K562 (cell line): ENCODE measurements around the gene BIRC5. TPM values are rescaled to one million over a fixed set of nuclear protein-coding genes. Genes with fewer than 3 reads are reported as not detected.

Experiments used
- CREM ChIP-seq: IDR thresholded peaks from 2 replicates; pipeline ENCODE4 v1.6.1; 2014; ENCODE audit warnings: antibody characterized with exemption, low read depth
- EGR1 ChIP-seq: fragments of 450-650 bp; conservative IDR thresholded peaks from 2 replicates; pipeline ENCODE4 v1.6.1; 2017; ENCODE audit warnings: mild to moderate bottlenecking
- ETV5 ChIP-seq: sonication (generic); formaldehyde crosslinking; IDR thresholded peaks from 2 replicates; pipeline ENCODE4 v1.4.0; 2020; ENCODE audit warnings: low read depth, mild to moderate bottlenecking, missing genetic modification reagents
- MAFG ChIP-seq: fragments of 450-650 bp; conservative IDR thresholded peaks from 2 replicates; pipeline ENCODE4 v1.6.1; 2016; ENCODE audit warnings: missing genetic modification characterization, missing compliant biosample characterization
- RNF2 ChIP-seq: sonication (generic); IDR thresholded peaks from 2 replicates; pipeline ENCODE4 v1.6.1; 2016
- SIX5 ChIP-seq, 2 experiments: IDR thresholded peaks; 2 replicates each; pipeline ENCODE4 v1.6.1; 2011; ENCODE audit warnings: low read length in 2 of 2, borderline replicate concordance in 1 of 2, low read depth in 1 of 2, mild to moderate bottlenecking in 1 of 2, moderate library complexity in 1 of 2; ENCODE audit not compliant: insufficient read depth in 1 of 2
- ZNF324 ChIP-seq: fragments of 250-450 bp; sonication (Bioruptor Pico); IDR thresholded peaks from 2 replicates; pipeline ENCODE4 v1.4.0; 2020; ENCODE audit warnings: mild to moderate bottlenecking
- polyA plus RNA-seq, 8 experiments: library from polyadenylated mRNA; depleted of rRNA in 4 of 8; stranded (reverse) in 5 of 8; unstranded in 3 of 8; fragments of >200 nt; fragmentation: Nextera tagmentation in 2 of 8; fragmentation: Illumina TruSeq in 1 of 8; extraction: Ambion mirVana in 2 of 8; extraction: Trizol in 1 of 8; gene quantifications; 2 replicates each; pipeline versions ENCODE4 v1.2.1 to v1.2.3, GENCODE V29; 2011 to 2014; ENCODE audit warnings: inconsistent platforms in 1 of 8, missing spikeins in 1 of 8
- total RNA-seq, 7 experiments: library from RNA; depleted of rRNA in 6 of 7; stranded (reverse); fragments of >200 nt in 6 of 7; fragmentation: Illumina TruSeq in 2 of 7; extraction: Trizol in 2 of 7; gene quantifications; 2 replicates each; pipeline versions ENCODE4 v1.2.1 to v1.2.3, GENCODE V29; 2011 to 2021; ENCODE audit warnings: low replicate concordance in 1 of 7
- TF ChIP-seq, protein P1 (sequence below): sonication (generic); formaldehyde crosslinking; IDR thresholded peaks from 2 replicates; pipeline ENCODE4 v1.8.0; 2023; ENCODE audit warnings: missing genetic modification reagents, mild to moderate bottlenecking, borderline replicate concordance
- TF ChIP-seq, protein P2 (sequence below): sonication (generic); formaldehyde crosslinking; IDR thresholded peaks from 2 replicates; pipeline ENCODE4 v1.4.0; 2020; ENCODE audit warnings: mild to moderate bottlenecking, missing genetic modification reagents
- TF ChIP-seq, protein P3 (sequence below): sonication (generic); formaldehyde crosslinking; IDR thresholded peaks from 2 replicates; pipeline ENCODE4 v1.8.0; 2023; ENCODE audit warnings: mild to moderate bottlenecking, missing genetic modification reagents
- TF ChIP-seq, protein P4 (sequence below): fragments of 450-650 bp; IDR thresholded peaks from 2 replicates; pipeline ENCODE4 v1.6.1; 2018; ENCODE audit not compliant: partially characterized antibody

The BIRC5 gene
- total and polyA plus RNA-seq, 9 of the 15 experiments (the other 6 are each of a cell fraction or from before 2014, with no cell fraction given): 64.4 to 140 (median 101) TPM

DNA sequence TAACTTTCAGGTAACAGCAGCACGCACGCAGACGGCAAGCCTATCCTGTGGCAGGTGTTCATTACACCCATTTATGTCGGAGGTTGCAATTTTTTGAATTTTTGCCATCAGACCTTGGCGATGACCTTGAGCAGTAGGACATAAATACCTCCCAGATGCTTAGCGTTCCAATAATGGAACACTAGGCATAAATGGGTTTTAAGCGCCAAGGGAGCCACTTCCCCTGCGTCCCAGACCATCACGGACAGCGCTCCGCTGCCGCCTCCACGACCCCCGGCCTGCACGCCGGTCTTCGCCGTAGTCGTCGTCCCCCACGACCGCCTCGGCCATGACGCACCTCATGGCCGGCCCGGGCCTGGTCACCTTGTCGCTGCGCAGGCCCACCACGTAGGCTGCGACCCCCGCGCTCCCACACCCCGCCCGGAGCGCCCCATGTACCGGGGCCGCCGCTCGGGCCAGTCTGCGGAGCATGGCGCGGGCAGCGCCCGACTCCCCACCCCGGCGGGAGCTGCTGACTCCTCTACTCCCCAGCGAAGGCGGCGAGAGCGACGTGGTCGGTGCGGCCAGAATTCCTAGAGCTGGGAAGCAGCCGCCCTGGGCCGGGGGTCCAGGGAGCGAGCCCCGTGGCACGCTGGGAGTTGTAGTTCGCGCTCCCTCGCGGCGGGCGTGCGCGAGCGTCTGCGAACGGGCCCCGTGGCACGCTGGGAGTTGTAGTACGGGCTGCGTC, 40.1 kb downstream of the BIRC5 start (continued):
- TF ChIP-seq, protein P1, sequence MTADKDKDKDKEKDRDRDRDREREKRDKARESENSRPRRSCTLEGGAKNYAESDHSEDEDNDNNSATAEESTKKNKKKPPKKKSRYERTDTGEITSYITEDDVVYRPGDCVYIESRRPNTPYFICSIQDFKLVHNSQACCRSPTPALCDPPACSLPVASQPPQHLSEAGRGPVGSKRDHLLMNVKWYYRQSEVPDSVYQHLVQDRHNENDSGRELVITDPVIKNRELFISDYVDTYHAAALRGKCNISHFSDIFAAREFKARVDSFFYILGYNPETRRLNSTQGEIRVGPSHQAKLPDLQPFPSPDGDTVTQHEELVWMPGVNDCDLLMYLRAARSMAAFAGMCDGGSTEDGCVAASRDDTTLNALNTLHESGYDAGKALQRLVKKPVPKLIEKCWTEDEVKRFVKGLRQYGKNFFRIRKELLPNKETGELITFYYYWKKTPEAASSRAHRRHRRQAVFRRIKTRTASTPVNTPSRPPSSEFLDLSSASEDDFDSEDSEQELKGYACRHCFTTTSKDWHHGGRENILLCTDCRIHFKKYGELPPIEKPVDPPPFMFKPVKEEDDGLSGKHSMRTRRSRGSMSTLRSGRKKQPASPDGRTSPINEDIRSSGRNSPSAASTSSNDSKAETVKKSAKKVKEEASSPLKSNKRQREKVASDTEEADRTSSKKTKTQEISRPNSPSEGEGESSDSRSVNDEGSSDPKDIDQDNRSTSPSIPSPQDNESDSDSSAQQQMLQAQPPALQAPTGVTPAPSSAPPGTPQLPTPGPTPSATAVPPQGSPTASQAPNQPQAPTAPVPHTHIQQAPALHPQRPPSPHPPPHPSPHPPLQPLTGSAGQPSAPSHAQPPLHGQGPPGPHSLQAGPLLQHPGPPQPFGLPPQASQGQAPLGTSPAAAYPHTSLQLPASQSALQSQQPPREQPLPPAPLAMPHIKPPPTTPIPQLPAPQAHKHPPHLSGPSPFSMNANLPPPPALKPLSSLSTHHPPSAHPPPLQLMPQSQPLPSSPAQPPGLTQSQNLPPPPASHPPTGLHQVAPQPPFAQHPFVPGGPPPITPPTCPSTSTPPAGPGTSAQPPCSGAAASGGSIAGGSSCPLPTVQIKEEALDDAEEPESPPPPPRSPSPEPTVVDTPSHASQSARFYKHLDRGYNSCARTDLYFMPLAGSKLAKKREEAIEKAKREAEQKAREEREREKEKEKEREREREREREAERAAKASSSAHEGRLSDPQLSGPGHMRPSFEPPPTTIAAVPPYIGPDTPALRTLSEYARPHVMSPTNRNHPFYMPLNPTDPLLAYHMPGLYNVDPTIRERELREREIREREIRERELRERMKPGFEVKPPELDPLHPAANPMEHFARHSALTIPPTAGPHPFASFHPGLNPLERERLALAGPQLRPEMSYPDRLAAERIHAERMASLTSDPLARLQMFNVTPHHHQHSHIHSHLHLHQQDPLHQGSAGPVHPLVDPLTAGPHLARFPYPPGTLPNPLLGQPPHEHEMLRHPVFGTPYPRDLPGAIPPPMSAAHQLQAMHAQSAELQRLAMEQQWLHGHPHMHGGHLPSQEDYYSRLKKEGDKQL (CRISPR knock-in tag): 0 out of 2 replicates have a peak, but pooled peaks have one; percentile 55
- peak; percentile 63 for TF ChIP-seq EGR1
- peak; percentile 91 for TF ChIP-seq CREM
- peak; percentile 7; the same call in 1 of the 2 replicates for TF ChIP-seq ZNF324
- TF ChIP-seq, protein P2, sequence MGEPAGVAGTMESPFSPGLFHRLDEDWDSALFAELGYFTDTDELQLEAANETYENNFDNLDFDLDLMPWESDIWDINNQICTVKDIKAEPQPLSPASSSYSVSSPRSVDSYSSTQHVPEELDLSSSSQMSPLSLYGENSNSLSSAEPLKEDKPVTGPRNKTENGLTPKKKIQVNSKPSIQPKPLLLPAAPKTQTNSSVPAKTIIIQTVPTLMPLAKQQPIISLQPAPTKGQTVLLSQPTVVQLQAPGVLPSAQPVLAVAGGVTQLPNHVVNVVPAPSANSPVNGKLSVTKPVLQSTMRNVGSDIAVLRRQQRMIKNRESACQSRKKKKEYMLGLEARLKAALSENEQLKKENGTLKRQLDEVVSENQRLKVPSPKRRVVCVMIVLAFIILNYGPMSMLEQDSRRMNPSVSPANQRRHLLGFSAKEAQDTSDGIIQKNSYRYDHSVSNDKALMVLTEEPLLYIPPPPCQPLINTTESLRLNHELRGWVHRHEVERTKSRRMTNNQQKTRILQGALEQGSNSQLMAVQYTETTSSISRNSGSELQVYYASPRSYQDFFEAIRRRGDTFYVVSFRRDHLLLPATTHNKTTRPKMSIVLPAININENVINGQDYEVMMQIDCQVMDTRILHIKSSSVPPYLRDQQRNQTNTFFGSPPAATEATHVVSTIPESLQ (CRISPR knock-in tag): peak; percentile 90; the same call in 1 of the 2 replicates
- TF ChIP-seq ETV5 (CRISPR knock-in tag): 0 out of 2 replicates have a peak, but pooled peaks have one; percentile 53
- peak; percentile 90 to 94 for TF ChIP-seq SIX5 (IDR thresholded peaks at IDR 0.05; ENCODE audit: borderline replicate concordance in 1 of 2, insufficient read depth in 1 of 2, low read depth in 1 of 2, low read length in 2 of 2)
- TF ChIP-seq, protein P3, sequence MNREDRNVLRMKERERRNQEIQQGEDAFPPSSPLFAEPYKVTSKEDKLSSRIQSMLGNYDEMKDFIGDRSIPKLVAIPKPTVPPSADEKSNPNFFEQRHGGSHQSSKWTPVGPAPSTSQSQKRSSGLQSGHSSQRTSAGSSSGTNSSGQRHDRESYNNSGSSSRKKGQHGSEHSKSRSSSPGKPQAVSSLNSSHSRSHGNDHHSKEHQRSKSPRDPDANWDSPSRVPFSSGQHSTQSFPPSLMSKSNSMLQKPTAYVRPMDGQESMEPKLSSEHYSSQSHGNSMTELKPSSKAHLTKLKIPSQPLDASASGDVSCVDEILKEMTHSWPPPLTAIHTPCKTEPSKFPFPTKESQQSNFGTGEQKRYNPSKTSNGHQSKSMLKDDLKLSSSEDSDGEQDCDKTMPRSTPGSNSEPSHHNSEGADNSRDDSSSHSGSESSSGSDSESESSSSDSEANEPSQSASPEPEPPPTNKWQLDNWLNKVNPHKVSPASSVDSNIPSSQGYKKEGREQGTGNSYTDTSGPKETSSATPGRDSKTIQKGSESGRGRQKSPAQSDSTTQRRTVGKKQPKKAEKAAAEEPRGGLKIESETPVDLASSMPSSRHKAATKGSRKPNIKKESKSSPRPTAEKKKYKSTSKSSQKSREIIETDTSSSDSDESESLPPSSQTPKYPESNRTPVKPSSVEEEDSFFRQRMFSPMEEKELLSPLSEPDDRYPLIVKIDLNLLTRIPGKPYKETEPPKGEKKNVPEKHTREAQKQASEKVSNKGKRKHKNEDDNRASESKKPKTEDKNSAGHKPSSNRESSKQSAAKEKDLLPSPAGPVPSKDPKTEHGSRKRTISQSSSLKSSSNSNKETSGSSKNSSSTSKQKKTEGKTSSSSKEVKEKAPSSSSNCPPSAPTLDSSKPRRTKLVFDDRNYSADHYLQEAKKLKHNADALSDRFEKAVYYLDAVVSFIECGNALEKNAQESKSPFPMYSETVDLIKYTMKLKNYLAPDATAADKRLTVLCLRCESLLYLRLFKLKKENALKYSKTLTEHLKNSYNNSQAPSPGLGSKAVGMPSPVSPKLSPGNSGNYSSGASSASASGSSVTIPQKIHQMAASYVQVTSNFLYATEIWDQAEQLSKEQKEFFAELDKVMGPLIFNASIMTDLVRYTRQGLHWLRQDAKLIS (CRISPR knock-in tag): peak; percentile 62; the same call in 1 of the 2 replicates
- TF ChIP-seq, protein P4, sequence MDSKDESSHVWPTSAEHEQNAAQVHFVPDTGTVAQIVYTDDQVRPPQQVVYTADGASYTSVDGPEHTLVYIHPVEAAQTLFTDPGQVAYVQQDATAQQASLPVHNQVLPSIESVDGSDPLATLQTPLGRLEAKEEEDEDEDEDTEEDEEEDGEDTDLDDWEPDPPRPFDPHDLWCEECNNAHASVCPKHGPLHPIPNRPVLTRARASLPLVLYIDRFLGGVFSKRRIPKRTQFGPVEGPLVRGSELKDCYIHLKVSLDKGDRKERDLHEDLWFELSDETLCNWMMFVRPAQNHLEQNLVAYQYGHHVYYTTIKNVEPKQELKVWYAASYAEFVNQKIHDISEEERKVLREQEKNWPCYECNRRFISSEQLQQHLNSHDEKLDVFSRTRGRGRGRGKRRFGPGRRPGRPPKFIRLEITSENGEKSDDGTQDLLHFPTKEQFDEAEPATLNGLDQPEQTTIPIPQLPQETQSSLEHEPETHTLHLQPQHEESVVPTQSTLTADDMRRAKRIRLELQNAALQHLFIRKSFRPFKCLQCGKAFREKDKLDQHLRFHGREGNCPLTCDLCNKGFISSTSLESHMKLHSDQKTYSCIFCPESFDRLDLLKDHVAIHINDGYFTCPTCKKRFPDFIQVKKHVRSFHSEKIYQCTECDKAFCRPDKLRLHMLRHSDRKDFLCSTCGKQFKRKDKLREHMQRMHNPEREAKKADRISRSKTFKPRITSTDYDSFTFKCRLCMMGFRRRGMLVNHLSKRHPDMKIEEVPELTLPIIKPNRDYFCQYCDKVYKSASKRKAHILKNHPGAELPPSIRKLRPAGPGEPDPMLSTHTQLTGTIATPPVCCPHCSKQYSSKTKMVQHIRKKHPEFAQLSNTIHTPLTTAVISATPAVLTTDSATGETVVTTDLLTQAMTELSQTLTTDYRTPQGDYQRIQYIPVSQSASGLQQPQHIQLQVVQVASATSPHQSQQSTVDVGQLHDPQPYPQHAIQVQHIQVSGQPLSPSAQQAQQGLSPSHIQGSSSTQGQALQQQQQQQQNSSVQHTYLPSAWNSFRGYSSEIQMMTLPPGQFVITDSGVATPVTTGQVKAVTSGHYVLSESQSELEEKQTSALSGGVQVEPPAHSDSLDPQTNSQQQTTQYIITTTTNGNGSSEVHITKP: peak; percentile 7
- TF ChIP-seq MAFG (tag): no peak
- 0 out of 2 replicates have a peak, but pooled peaks have one; percentile 43 for TF ChIP-seq RNF2
